Measurements from ENCODE around the gene VIM. TPM values are rescaled to one million over a fixed set of nuclear protein-coding genes. Genes with fewer than 3 reads are reported as not detected.

The VIM gene
- total RNA-seq (2014; rRNA removed; shearing (Covaris generic)): 7,505 and 7,948 TPM in 2 replicates
- polyA plus RNA-seq (2015; cell fraction: cytosol; rRNA removed): 6,105 and 6,990 TPM in 2 replicates
- 9,396 and 9,476 TPM in 2 replicates for polyA plus RNA-seq (2015; cell fraction: nucleus; rRNA removed)

DNA sequence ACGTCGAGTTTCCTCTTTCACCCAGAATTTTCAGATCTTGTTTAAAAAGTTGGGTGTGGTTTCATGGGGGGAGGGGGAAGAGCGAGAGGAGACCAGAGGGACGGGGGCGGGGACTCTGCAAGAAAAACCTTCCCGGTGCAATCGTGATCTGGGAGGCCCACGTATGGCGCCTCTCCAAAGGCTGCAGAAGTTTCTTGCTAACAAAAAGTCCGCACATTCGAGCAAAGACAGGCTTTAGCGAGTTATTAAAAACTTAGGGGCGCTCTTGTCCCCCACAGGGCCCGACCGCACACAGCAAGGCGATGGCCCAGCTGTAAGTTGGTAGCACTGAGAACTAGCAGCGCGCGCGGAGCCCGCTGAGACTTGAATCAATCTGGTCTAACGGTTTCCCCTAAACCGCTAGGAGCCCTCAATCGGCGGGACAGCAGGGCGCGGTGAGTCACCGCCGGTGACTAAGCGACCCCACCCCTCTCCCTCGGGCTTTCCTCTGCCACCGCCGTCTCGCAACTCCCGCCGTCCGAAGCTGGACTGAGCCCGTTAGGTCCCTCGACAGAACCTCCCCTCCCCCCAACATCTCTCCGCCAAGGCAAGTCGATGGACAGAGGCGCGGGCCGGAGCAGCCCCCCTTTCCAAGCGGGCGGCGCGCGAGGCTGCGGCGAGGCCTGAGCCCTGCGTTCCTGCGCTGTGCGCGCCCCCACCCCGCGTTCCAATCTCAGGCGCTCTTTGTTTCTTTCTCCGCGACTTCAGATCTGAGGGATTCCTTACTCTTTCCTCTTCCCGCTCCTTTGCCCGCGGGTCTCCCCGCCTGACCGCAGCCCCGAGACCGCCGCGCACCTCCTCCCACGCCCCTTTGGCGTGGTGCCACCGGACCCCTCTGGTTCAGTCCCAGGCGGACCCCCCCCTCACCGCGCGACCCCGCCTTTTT, at the start of gene VIM:
Gene VIM (plus strand): TSS at position 151 of the 925 bp plus-strand sequence. CDS start 1,182 bp downstream, outside the sequence.
- peak; percentile 99 for DNase-seq (ENCODE audit: low read depth)

DNA sequence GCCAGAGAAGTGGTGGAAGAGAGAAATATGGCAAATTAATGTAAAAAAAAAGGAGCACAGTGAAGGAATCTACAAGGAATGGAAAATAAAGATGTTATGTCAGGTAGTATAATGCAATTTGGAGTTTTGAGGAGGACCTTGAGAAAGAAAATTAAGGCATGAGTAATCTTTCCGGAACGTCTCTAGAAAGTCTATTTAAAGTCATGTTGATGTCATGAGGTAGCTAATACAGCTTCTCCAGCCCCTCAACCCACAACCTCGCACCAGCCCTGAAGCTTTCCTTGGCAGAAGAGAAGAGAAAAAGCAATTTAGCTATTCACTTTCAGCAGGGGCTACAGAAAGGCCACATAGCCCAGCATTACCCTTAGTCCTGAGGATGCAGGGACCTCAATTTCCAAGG, 49.0 kb upstream of the VIM start:
- peak; percentile 69 for DNase-seq (ENCODE audit: low read depth)

DNA sequence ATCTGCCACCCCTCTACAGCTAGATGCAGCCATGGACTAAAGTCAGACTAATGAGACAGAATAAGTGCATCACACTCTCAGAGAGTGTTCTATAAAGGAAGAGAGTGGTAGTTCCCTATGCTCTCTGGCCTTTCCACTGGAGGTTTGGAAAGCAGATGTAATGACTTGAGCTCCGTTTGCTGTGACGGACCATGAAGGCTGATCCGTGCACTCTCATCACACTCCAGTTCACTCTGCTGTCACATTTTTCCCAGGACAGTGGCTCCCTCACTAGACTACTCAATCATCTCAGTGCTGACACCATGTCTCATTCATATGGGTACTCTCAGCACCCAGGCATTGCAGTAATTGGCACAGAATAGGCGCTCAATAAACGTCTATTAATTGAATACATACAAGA, 46.9 kb upstream of the VIM start:
- no peak for DNase-seq (ENCODE audit: low read depth)

- DNase-seq (ENCODE audit: low read depth): no peak
Observed at GRCh38 chr10:17181751-17182150, 46.3 kb upstream of the VIM start.

DNA sequence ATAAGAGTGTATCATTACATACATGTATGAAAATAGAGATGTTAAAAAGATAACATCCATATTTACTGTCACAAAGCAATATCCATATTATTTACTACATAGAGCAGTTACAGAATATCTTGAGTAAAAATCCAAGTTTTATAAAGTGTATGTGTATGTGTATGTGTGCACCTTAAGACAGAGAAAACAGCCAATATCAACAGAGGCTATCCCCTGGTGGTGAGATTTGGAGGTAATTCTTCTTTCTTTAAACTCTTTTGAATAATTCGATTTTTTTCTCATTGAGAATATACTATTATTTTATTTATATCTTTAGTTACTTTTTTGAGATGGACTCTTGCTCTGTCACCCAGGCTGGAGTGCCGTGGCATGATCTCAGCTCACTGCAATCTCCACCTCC, 44.9 kb upstream of the VIM start:
- DNase-seq (ENCODE audit: low read depth): no peak

GRCh38 chr10:17185873-17186272, 42.2 kb upstream of the VIM start:
- no peak for DNase-seq (ENCODE audit: low read depth)

DNA sequence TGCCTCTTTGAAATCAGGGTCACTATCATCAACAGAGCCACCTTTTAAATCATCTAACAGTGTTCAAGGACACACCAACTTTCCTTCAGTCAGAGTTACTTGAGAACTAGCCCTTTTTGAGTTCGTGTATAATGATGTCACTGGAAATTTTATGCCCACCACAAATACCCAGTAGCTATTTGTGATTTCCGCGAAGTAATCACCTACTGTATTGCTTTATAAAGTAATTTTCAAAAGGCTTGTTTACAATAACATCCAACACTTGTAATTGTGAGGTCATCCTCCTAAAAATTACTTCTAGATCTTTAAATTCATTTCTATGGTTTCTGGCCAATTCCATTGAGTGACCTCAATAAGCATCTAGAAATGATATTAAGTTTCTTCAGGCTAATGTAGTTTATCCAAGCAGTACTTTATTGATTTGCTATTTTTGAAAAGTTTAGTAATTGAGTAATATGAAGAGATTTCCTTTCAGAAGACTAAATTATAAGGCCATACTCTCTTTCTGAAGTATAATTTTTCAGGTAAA, 39.3 kb upstream of the VIM start:
- DNase-seq (ENCODE audit: low read depth): no peak

- DNase-seq (ENCODE audit: low read depth): no peak
Observed at GRCh38 chr10:17190602-17191001, 37.4 kb upstream of the VIM start.

GRCh38 chr10:17195083-17195482, 33.0 kb upstream of the VIM start:
- DNase-seq (ENCODE audit: low read depth): no peak

DNA sequence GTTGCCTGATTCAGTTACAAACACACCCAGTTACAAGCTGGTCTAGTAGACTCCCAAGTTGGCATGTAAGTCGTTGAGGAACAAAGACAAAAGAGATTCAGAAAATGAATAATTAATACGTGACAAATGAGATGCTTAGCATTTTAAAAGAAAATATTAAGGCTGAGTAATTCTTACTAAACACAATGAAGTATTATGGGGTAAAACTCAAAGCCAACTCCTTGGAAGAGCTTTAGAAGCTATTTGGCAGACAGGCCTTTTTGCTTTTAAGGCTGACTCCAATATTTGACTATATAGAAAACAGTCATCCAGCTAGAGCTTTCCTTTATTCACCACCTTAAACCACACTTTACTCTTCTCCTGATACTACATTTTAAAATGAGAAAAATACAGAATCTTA, 32.0 kb upstream of the VIM start:
- DNase-seq (ENCODE audit: low read depth): no peak

GRCh38 chr10:17196573-17196972, 31.5 kb upstream of the VIM start:
- no peak for DNase-seq (ENCODE audit: low read depth)

DNA sequence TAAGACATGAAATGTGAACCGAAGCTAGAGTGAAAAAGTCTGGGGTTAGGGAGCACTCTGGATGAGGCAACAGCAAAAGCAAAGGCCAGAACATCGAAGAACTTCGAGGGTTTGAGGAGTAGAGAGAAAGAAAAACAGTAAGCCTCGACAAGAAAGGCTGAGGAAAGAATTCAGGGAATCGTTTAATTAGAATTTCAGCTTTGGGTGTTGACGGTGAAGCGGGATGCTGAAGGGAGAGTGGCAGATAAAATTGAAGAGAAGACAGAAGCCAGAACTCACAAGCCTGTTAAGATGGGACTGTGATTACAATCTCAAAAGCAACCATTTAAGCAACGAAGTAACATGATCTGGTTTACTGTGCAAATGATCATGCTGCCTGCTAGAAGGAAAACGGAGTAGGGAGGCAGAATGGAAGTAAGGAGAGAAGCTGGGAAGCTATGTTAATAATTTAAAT, 28.7 kb upstream of the VIM start:
- DNase-seq (ENCODE audit: low read depth): peak; percentile 61

DNA sequence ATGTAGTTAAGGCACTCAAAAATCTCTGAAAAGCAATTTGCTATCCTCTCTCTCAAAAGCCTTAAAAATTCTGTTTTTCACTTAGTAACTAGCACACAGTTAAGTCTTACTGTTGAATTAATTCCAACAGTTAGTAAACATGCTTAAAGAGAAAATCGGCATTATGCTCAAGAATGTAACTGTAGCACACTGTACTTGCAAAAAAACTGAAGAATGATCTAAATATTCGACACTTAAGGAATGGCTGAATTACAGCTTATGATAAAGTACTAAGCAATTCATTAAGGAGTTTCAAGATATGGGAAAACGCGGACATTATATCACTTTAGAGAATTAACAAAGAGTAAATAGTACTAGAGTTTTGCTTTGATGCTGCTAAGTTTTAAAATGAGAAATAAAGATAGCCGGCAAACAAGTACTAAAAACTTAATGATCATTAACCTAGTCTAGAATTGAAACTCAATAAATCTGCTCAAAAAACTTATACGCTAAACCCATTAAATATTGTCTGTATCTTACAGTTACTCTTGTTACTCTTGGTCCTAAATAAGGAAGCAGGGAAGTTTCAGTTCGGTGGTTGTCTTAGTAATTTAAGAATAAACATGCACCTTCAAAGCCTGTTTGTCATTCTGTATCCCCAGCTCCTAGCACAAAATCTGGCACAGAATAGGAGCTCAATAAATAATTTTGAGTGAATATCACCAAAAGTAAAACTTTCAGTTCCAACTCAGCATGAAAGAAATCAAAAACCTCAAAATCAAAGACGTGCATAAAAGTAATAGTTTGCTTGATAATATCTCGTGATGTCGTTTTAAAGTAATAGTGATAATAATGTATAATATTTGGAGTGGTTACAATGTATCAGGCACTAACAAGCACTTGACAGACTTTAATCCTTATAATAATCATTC, 27.8 kb upstream of the VIM start:
- DNase-seq (ENCODE audit: low read depth): no peak

- DNase-seq (ENCODE audit: low read depth): peak; percentile 93
Observed at GRCh38 chr10:17200912-17201793, 26.9 kb upstream of the VIM start, which contains the start of gene TRDMT1. Gene TRDMT1 (minus strand): TSS chr10:17201672. CDS start chr10:17201634, 38 bp downstream.

DNA sequence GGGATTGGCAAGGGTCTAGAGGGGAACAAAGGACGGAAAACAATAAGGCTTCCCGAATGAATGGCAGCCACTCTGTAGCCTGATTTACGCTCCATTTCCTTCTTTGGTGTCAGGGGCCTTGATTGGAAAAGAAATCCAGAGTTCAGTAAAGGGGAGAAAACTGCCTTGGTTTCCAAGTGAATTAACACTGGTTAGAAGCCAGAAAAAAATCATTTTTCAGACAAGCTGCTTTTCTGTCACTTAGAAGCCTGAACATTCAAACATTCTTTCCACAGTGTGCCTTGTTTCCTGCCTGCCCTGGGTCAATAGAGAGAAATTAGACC, 26.3 kb upstream of the VIM start:
- no peak for DNase-seq (ENCODE audit: low read depth)

DNA sequence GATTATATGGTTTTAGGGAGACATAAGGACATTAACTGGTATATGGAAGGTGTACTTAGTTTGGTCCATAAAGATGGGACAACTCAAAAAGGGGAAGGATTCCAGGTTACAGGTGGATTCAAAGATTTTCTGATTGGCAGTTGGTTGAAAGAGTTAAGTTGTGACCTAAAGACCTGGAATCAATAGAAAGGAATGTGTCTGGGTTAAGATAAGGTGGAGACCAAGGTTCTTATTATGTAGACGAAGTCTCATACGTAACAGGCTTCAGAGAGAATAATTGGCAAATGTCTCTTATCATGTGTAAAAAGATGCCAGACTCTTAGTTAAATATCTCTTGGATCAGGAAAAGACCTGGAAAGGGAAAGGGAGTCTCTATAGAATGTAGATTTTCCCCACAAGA, 25.5 kb upstream of the VIM start:
- DNase-seq (ENCODE audit: low read depth): no peak

DNA sequence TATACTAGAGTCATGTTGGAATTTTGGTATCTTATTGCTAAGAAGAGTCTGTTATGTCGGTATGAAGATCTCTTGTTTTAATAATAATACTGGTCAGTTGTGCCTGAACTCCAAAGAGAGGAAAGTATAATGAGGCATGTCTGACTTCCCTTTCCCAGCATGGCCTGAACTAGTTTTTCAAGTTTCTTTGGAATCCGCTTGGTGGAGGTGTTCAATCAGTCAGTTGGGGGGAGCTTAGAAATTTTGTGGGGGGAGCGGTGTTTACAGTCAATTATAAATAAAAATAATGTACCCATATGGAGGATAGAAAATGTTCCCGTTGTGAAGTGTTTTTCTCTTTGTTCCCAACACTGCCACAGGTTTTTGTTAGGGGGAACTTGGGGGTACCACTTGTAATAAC, 25.0 kb upstream of the VIM start:
- no peak for DNase-seq (ENCODE audit: low read depth)

DNA sequence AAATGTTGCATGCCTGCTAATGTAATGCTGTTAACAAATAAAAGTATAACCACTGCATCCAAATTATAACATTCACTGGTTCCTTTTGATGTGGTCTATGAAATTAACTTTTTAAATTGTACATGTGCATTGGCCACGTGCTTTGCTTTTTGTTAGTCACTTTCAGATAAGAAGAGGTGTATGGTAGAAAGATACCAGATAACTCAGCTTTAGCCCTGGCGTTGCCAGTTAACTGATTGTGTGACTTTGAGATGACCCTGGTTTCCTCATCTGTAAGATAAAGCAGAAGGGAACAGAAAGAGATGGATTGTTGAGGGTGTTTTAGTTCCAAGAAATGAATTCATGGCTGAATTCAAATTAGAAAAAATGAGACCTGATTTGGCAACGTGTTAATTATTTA, 24.6 kb upstream of the VIM start:
- DNase-seq (ENCODE audit: low read depth): no peak

DNA sequence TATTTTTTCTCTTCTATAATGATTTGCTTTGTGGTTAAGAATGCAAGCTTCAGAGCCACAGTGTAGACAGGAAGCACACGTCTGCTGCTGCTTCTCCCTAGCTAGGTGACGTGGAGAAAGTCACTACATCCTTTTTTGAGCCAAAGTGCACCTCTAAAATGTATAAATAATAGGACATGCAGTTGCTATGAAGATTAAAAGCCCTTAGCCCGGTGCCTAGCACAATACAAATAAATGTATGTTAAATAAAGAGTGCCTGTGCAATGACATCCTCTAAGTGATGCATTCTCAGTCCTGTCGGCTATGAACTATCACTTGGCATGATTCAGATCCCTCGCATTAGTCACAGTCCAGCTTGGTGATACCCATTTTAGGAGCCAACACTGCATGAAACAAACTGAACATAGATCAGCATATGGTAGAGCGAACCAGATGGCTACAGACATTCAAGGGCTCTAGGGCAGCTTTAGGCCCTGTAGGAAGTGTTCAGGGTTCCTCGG, 21.8 kb upstream of the VIM start:
- peak; percentile 93 for DNase-seq (ENCODE audit: low read depth)

DNA sequence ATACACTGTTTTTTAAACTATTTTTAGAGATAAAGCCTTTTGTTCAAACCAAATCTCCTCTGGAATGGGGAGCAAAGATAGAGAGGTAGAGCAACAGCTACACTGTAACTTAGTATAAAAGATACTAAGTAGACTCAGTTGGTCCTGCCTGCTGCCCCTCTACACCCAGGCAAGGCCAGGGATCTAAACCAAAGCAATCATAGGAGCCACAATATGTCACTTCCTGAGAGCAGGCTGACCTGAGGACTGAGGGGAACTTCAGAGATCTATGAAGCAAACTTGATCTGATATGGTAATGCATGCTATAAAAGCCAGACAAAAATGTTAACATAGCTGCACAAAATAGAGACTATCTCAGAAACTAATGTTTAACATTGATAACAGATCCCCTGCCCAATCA, 19.6 kb upstream of the VIM start:
- DNase-seq (ENCODE audit: low read depth): no peak
